GM23248 (cell line): Measurements from ENCODE around the gene MYO1E.

Experiments
- EZH2 ChIP-seq: fragments of 200-600 bp; sonication (generic); IDR thresholded peaks from 2 replicates; pipeline ENCODE4 v1.6.1; 2018; ENCODE audit warnings: antibody characterized with exemption, mild to moderate bottlenecking; ENCODE audit not compliant: insufficient read depth, poor library complexity, severe bottlenecking
- EZH2phosphoT487 ChIP-seq: fragments of 200-600 bp; sonication (generic); IDR thresholded peaks from 2 replicates; pipeline ENCODE4 v1.6.1; 2018; ENCODE audit warnings: antibody characterized with exemption, moderate library complexity, mild to moderate bottlenecking, low read depth; ENCODE audit not compliant: insufficient read depth

DNA sequence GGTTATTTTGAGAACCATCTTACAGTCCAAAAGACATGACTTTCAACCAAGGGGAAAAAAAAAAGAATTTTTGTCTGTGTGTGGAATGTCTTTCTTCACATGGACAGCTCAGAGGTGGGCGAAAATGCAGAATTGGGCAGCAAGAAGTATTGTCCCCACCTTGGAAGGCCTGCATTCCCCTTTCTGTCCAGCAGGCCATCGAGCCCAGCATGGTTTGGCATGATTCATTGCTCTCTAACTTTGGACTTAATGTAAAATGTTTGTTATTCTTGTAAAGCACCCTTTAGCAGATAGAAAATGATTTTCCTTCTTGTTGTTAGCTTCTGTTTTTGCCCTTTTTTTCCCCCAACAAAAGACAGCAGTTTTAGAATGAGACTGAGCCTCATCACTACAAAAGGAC lies 12.4 kb downstream of the MYO1E start:
- TF ChIP-seq EZH2phosphoT487 (no peak), EZH2 (no peak)
